CD4-positive, alpha-beta T cell treated with Interleukin-12 subunit alpha and Interleukin-12 subunit beta, for 1 hour (primary cell): ENCODE data around the gene KLRC2.
"Not testable (repeated sequence)": the region's sequence is repeated elsewhere in the genome, so short reads cannot be mapped to it uniquely, and the experiment has no call there.

Experiments
- DNase-seq: peaks from one replicate; pipeline ENCODE4 v3.0.0-alpha.2; 2020

Gene KLRC2

DNA sequence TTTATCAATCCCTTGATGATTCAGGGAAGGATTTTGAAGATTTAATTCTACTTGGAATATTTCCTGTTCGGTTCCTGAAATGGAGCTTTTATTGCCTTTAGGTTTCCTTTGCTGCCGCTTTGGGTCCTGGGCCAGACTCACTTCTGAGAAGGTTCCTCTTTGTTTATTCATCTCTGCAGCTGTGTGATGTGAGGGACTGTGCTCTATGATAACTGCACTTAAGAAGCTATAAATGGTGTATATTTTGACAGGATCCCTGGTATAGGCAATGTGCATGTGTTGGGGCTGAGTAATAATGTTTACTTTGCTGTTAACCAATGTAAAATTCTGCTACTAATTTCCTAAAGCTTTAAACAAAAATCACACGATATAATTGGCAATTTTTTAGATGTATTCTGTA, at the start of gene KLRC2:
Gene KLRC2 (minus strand): TSS at position 195 of the 400 bp plus-strand sequence. CDS start 24 bp downstream, at position 171.
- DNase-seq, result not testable (repeated sequence)

DNA sequence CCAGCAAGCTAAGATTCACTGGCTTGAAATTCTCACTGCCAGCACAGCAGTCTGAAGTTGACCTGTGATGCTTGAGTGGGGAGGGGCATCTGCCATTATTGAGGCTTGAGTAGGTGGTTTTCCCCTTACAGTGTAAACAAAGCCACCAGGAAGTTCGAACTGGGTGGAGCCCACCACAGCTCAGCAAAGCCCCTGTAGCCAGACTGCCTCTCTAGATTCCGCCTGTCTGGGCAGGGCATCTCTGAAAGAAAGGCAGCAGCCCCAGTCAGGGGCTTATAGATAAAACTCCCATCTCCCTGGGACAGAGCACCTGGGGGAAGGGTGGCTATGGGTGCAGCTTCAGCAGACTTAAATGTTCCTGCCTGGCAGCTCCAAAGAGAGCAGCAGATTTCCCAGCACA, 46.1 kb upstream of the KLRC2 start:
- DNase-seq, result peak; percentile 52

DNA sequence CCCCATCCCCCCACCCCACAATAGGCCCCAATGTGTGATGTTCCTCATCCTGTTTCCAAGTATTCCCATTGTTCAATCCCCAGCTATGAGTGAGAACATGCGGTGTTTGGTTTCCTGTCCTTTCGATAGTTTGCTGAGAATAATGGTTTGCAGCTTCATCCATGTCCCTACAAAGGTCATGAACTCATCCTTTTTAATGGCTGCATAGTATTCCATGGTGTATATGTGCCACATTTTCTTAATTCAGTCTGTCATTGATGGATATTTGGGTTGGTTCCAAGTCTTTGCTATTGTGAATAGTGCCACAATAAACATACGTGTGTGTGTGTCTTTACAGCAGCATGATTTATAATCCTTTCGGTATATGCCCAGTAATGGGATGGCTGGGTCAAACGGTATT, 37.0 kb upstream of the KLRC2 start:
- DNase-seq, result not testable (repeated sequence)

DNA sequence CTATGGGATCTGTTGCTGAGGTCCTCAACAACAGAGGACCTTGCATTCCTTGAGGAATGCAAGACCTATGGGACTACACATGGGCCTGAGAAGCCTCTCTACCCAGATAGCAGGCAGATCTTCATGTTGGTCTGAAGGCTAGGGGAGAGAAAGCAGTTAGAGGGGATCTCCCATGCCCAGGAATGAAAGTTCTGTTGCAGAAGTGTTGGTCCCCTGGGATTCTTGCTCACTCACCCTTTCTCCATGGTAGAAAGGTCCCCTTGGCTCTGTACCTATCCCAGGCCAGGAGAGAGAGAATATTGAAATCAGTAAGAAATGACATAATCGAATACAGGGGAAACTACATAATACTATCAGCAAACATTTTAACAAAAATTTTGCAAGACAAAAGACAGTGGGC, 33.9 kb upstream of the KLRC2 start:
- no peak for DNase-seq

DNA sequence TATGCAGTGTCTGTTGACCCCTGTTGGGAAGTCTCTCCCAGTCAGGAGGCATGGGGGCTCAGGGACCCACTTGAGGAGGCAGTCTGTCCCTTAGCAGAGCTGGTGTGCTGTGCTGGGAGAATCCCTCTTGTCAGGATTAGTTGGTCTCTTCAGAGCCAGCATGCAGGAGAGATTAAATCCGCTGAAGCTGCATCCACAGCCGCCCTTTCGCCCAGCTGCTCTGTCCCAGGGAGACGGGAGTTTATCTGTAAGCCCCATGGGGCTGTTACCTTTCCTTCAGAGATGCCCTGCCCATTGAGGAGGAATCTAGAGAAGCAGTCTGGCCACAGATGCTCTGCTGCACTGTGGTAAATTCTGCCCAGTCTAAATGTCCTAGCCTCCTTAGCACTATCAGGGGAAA, 30.5 kb upstream of the KLRC2 start:
- DNase-seq, result no peak

DNA sequence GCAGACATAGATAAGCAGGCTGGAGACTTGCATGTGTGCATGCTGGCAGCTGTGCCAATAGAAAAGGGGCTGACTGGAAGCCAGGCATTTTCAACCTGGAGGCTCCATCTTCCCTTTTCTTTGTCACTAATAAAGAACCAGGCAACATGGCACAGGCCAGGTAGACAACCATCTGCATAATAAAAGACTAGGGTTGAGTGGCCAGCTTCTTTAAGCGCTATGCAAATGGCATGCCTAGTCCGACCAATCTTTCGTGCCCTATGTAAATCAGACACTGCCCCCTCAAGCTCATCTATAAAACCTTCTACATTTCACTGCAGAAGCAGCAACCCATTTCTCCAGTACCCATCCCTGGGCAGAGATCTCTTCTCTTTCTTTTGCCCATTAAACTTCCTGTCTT, 21.9 kb upstream of the KLRC2 start:
- no peak for DNase-seq

DNA sequence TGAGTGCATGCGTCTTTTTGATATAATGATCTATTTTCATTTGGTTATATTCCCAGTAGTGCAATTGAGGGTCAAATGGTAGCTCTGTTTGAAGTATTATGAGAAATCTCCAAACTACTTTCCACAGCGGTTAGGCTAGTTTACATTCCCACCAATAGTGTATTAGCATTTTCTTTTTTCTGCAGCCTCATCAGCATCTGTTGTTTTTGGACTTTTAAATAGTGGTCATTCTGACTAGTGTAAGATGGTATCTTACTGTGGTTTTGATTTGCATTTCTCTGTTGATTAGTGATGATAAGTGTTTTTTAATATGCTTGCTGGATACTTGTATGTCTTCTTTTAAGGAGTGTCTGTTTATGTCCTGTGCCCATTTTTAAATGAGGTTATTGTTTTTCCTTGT, 21.0 kb upstream of the KLRC2 start:
- DNase-seq, result no peak

DNA sequence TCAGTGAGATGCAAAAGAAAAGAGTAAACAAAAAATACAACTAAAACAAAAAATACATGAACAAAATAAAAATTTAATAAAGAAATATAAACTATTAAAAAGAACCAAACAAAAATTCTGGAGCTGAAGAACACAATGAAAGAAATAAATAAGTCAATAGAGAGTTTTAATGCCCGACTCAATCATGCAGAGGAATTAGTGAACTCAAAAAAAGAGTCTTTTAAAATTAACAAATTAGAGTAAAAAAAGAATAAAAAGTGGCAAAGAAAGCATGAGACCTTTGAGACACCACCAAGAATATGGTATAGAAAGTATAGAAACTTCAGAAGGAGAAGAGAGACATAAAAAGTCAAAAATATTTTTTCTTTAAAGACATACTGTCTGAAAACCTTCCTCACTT, 20.0 kb upstream of the KLRC2 start:
- no peak for DNase-seq

DNA sequence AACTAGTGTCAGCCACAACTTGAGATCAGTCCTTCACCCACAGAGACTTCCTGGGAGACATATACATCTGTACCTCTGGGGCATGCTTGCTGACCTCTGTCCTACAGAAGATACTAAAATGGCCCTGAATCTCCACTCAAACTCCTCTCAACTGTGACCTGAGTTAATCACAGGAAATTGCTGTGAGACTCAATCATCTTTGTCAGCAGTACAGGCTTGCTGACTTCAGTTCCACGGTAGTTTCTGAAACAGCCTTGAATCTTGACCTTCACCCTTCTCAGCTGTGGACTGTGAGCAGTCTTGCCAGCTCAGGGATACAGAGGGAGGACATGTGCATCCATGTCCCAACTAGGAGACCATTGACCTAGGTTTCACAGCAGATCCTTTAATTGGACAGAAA, 18.7 kb upstream of the KLRC2 start:
- no peak for DNase-seq

DNA sequence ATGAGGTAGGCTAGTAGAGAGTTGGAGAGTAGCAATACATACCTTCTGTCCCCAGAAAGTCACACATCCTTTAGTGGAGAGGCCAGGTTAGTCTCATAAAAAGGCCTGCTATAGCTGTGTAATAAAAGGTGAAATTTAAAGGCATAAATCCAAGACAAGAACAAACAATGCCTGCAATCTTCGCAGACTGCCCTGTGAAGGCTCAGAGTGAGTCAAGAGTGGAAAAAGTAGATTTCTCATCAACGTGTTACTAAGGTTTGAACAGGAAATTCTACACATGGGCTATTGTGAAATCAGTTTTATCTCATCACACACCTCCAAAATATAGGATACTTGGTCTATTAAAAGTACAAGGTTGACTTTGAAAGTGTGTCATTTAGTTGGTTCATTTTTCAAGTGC, 17.3 kb upstream of the KLRC2 start, which contains the start of gene KLRC1:
Gene KLRC1 (minus strand): TSS at position 222 of the 400 bp plus-strand sequence. CDS start 2,221 bp downstream, outside the sequence.
- DNase-seq, result no peak

DNA sequence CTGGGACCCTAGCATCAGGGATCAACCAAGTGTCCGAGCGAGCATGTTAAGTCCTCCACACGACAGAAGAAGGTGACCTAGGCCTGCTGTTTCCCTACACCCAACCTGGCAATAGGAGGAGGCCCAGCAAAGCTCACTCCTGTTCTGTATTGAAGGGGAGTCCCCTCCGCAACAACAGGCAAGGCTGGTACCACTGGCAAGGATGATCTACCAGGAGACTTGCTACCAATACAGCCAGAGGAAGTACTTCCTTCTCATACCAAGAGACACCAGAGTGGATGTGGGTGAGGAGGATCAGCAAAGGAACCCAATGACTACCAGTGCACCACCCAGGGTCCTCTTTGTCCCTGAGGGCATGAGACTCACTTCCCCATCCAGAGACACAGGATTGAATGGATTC, 12.4 kb upstream of the KLRC2 start:
- no peak for DNase-seq

DNA sequence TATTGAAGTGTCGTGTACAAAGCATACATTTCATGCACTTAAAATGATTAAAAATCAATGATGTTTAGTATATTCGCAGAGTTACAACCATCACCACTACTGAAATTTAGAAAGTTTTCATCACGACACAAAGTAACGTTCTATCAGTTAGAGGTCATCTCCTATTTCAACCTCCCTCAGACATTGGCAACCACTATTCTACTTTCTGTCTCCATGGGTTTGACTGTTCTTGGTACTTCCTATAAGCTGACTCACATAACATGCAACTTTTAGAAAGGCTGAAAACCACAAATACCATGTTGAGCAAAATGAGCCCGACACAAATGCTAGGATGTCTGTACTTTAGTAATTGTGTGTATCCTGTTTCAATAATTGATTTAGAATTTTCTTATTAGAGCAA, 10.2 kb upstream of the KLRC2 start:
- not testable (repeated sequence) for DNase-seq

DNA sequence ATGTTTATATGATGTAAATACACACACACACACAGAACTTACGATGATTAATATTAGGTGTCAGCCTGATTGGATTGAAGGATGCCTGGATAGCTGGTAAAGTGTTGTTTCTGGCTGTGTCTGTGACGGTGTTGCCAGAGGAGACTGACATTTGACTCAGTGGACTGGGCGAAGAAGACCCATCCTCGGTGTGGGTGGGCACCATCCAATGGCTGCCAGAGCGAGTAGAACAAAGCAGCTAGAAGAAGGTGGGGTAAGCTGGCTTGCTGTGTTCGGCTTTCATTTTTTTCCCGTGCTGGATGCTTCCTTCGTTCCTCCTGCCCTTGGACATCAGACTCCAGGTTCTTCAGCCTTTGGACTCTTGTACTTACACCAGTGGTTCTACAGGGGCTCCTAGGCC, 5.3 kb upstream of the KLRC2 start:
- DNase-seq, result not testable (repeated sequence)

DNA sequence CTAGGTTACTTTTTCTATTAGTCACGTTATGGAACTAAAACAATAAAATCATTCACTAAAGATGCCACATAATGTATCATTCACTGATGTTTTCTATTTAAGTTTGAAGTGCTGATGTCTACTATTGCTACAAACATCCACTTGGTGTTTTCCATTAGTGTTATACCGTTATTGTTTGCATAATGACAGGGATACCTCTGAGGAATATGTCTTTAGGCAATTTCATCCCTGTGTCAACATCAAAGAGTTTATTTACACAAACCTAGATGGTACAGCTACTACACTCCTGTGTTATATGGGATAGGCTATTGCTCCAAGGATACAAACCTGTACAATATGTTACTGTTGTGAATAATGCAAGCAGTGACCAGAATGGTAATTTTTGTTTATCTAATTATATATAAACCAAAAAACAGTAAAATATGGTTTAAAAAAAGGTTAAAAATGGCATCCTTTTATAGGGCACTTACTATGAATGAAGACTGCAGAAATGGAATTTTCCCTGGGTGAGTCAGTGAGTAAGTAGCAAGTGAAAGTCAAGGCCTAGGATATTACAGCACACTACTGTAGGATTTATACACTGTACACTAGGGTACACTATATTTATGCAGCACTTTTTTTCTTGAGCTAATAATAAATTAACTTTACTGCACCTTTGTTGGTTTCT, 3.9 kb upstream of the KLRC2 start:
- DNase-seq, result not testable (repeated sequence)

DNA sequence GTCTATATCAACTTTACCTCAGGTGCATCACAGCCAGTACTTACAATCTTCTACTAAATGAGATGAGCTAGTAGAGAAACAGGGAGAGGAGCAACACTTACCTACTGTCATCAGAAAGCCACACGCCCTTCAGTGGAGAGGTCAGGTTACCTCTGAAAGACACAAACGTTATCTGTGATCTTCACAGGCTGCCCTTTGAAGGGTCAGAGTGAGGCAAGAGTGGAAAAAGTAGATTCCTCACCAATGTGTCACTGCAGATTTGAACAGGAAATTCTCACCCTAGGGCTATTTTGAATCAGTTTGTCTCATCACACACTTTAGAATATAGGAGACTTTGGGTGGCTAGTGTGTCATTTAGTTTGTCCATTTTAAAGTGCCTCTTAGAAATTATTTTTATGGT, 1.8 kb upstream of the KLRC2 start:
- not testable (repeated sequence) for DNase-seq

DNA sequence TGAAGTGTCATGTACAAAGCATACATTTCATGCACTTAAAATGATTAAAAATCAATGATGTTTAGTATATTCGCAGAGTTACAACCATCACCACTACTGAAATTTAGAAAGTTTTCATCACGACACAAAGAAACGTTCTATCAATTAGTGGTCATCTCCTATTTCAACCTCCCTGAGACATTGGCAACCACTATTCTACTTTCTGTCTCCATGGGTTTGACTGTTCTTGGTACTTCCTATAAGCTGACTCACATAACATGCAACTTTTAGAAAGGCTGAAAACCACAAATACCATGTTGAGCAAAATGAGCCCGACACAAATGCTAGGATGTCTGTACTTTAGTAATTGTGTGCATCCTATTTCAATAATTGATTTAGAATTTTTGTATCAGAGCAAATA, 5.2 kb downstream of the KLRC2 start:
- DNase-seq, result not testable (repeated sequence)

DNA sequence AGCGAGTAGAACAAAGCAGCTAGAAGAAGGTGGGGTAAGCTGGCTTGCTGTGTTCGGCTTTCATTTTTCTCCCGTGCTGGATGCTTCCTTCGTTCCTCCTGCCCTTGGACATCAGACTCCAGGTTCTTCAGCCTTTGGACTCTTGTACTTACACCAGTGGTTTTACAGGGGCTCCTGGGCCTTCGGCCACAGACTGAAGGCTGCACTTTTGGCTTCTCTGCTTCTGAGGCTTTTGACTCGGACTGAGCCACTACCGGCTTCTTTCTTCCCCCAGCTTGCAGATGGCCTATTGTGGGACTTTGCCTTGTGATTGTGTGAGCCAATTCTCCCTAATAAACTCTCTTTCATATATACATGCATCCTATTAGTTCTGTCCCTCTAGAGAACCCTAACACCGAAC, 9.9 kb downstream of the KLRC2 start:
- not testable (repeated sequence) for DNase-seq

DNA sequence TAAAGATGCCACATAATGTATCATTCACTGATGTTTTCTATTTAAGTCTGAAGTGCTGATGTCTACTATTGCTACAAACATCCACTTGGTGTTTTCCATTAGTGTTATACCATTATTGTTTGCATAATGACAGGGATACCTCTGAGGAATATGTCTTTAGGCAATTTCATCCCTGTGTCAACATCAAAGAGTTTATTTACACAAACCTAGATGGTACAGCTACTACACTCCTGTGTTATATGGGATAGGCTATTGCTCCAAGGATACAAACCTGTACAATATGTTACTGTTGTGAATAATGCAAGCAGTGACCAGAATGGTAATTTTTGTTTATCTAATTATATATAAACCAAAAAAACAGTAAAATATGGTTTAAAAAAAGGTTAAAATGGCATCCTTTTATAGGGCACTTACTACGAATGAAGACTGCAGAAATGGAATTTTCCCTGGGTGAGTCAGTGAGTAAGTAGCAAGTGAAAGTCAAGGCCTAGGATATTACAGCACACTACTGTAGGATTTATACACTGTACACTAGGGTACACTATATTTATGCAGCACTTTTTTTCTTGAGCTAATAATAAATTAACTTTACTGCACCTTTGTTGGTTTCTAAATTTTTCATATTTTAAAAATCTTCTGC, 11.4 kb downstream of the KLRC2 start:
- DNase-seq, result not testable (repeated sequence)

DNA sequence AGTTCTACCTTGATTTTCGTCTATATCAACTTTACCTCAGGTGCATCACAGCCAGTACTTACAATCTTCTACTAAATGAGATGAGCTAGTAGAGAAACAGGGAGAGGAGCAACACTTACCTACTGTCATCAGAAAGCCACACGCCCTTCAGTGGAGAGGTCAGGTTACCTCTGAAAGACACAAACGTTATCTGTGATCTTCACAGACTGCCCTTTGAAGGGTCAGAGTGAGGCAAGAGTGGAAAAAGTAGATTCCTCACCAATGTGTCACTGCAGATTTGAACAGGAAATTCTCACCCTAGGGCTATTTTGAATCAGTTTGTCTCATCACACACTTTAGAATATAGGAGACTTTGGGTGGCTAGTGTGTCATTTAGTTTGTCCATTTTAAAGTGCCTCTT, 13.7 kb downstream of the KLRC2 start:
- not testable (repeated sequence) for DNase-seq

DNA sequence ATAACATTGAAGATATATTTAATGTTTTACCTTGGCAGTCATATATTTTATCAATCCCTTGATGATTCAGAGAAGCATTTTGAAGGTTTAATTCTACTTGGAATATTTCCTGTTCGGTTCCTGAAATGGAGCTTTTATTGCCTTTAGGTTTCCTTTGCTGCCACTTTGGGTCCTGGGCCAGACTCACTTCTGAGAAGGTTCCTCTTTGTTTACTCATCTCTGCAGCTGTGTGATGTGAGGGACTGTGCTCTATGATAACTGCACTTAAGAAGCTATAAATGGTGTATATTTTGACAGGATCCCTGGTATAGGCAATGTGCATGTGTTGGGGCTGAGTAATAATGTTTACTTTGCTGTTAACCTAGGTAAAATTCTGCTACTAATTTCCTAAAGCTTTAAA, 15.5 kb downstream of the KLRC2 start, which contains the start of gene KLRC3:
Gene KLRC3 (minus strand): TSS at position 262 of the 400 bp plus-strand sequence. CDS start 45 bp downstream, at position 217.
- not testable (repeated sequence) for DNase-seq

DNA sequence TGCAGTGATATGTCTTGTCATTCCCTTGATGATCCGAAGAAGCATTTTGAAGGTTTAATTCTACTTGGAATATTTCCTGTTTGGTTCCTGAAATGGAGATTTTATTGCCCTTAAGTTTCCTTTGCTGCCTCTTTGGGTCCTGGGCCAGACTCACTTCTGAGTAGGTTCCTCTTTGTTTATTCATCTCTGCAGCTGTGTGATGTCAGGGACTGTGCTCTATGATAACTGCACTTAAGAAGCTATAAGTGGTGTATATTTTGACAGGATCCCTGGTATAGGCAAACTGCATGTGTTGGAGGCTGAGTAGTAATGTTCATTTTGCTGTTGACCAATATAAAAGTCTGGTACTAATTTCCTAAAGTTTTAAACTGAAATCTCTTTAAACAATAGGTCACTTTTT, 26.4 kb downstream of the KLRC2 start, which contains the start of gene KLRC4:
Gene KLRC4 (minus strand): TSS at position 366 of the 400 bp plus-strand sequence. CDS start 182 bp downstream, at position 184.
- DNase-seq, result peak; percentile 49

DNA sequence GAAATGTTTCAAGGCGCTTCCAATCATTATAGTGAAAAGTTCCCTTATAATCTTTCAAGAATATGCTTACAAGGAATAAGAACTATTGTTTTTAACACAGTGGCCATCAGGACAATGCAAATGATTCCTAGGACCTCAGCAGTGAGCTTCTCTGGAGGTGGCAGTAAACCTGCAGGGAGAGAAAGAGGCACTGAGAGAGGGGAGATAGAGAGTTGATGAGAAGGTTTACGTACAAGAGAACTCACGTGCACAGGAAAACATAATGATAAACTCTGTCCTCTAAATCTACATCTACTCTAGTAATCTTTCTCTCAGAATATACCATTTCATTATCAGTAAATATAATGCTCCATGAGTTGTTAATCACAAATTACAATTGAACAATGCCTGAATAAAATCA, 27.0 kb downstream of the KLRC2 start:
- no peak for DNase-seq

DNA sequence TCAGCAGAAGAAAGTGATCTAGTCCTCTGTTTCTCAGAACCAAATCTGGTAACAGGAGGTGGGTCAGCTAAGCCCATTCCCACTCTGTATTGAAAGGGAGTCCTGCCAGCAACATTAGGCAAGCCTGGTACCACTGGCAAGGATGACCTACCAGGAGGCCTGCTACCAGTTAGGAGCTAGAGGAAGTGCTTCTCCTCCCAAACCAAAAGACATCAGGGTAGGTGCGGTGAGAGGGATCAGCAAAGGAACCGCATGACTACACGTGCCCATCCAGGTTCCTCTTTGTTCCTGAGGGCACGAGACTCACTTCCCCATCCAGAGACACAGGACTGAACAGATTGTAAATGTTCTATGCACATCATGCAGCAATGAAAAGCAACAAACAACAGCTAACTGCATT, 29.1 kb downstream of the KLRC2 start:
- no peak for DNase-seq

DNA sequence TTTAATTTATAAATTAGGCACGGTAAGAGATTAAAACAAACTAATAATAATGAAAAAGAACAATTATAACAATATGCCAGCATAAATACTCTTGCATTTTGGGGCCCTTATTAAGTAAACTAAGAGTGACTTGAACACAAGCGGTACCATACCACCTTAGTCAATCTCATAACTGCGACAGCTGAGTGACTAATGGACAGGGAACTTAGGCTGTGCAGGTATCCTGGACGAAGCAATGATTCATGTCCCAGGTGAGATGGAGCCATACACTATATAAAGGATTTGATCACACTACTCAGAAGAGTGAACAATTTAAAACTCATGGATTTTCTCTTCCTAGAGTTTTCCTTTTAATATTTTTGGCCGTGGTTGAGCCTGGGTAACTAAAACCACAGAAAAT, 30.5 kb downstream of the KLRC2 start:
- no peak for DNase-seq
